Lower leg skin (tissue), 4 donors: Measurements from ENCODE around the gene MIER1. TPM values are rescaled to one million over a fixed set of nuclear protein-coding genes. Genes with fewer than 3 reads are reported as not detected.

Experiments used
- DNase-seq, 2 donors: peaks; one replicate each; pipeline ENCODE4 v3.0.0-alpha.2; 2019; ENCODE audit warnings: low spot score in 2 of 2
- H3K4me3 ChIP-seq: fragments of 200-600 bp; sonication (generic); 2 replicates; pipeline ENCODE4 v1.5.1; 2017; ENCODE audit warnings: mild to moderate bottlenecking, low read depth; ENCODE audit not compliant: poor library complexity, severe bottlenecking
- POLR2A ChIP-seq, 2 donors: fragments of 450-650 bp; IDR thresholded peaks; one replicate each; pipeline ENCODE4 v1.6.1; 2016 to 2017; ENCODE audit warnings: antibody characterized with exemption in 2 of 2, mild to moderate bottlenecking in 1 of 2, moderate library complexity in 1 of 2
- WGBS, 2 donors: methylation state at CpG; one replicate each; pipeline ENCODE4 v1.1.5; 2018; 5-methylcytosine and 5-hydroxymethylcytosine counted together
- intact Hi-C: fragments of 100-400 bp; cut with DNase I; formaldehyde crosslinking; loops from one replicate; pipeline ENCODE4 v1.15.0; 2023; ENCODE audit warnings: low total_unique reads
- total RNA-seq, 4 donors: library from RNA; depleted of rRNA; stranded (reverse); fragments of >200 nt; gene quantifications; one replicate each; pipeline ENCODE4 v1.1.0, GENCODE V29; 2016
- TF ChIP-seq, protein P1 (sequence below), 3 donors: fragments of 450-650 bp; IDR thresholded peaks; one replicate each; pipeline ENCODE4 v1.5.1; 2016; ENCODE audit warnings: antibody characterized with exemption in 3 of 3, mild to moderate bottlenecking in 3 of 3, moderate library complexity in 2 of 3

The MIER1 gene
- total RNA-seq, 4 donors from 2014 or later: 17.0 to 26.5 (median 21.0) TPM

DNA sequence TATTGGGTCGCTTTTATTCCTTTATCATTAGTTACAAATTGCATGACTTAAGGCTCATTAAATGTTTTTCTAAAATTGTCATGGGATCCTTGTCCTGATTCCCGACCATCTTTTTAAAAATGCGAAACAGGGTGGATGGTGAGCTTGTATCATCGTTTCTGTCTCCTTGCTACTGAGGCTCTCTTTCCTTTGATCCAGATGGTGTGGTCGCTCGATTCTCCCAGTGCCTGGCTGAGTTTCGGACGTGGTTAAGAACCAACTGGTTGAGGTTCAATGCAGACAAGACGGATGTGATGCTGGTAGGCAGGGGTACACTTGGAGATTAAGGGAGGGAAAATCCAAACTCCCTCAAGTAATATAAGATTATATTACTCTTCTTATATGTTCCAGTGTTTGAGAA lies 1.2 kb downstream of the MIER1 start:
- H3K4me3 ChIP-seq: peak overlapping the region; percentile 47
- TF ChIP-seq, protein P1, sequence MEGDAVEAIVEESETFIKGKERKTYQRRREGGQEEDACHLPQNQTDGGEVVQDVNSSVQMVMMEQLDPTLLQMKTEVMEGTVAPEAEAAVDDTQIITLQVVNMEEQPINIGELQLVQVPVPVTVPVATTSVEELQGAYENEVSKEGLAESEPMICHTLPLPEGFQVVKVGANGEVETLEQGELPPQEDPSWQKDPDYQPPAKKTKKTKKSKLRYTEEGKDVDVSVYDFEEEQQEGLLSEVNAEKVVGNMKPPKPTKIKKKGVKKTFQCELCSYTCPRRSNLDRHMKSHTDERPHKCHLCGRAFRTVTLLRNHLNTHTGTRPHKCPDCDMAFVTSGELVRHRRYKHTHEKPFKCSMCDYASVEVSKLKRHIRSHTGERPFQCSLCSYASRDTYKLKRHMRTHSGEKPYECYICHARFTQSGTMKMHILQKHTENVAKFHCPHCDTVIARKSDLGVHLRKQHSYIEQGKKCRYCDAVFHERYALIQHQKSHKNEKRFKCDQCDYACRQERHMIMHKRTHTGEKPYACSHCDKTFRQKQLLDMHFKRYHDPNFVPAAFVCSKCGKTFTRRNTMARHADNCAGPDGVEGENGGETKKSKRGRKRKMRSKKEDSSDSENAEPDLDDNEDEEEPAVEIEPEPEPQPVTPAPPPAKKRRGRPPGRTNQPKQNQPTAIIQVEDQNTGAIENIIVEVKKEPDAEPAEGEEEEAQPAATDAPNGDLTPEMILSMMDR (IDR thresholded peaks at IDR 0.05): no peak
- no peak for TF ChIP-seq POLR2A (IDR thresholded peaks at IDR 0.05)
- intact Hi-C loops: no loop called here
- no peak for DNase-seq
- WGBS, 2 donors: 31 to 34% methylated on average over 9 of the region's 9 CpGs

DNA sequence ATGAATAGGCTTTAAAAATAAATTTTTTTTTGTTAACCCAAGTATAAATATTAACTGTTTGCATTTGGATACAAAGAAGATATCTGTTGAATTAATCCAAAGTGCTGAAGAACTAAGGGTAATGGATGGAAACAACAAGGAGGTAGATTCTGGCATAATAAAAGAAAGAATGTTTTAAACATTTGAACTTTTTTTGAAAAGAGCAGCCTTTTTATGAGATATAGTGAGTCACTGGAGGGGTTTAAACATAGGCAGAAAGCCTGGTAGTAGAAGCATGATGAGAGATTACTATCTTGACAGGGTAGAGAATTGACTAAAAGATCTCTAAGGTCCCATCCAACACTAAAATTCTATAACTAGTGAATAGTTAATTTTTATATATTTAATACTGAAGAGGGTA lies 2.7 kb downstream of the MIER1 start:
- TF ChIP-seq POLR2A (IDR thresholded peaks at IDR 0.05): no peak
- TF ChIP-seq, protein P1 (IDR thresholded peaks at IDR 0.05): no peak
- intact Hi-C loops: no loop called here
- DNase-seq: no peak
- H3K4me3 ChIP-seq: no peak overlapping the region

DNA sequence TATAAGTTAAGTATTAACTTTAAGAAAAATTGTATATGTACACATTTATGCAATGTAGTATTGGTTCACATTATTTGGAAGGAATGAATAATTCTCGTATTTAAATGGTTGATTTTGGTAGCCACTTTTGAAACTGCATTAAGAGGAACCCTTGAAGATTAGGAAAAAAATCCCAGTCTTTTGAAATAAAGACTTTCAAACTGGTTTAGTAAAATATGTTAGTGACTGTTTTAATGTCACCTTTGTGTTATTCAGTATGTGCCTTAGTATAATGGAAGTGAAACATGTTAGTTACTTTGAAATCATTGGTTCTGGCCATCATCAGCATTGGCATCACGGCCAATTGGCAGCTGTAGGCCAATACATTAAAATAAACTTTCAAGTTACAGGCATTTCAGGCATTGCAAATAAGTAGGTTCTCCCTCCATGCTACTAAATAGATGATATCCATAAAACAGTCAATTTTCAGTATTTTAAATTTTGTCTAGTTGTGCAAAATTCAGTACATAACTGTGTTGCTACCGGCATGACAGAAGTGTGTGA lies 4.4 kb downstream of the MIER1 start:
- DNase-seq: no peak
- TF ChIP-seq, protein P1 (IDR thresholded peaks at IDR 0.05): no peak
- no peak for TF ChIP-seq POLR2A (IDR thresholded peaks at IDR 0.05)
- 29 to 33% methylated on average over 3 of the region's 3 CpGs for WGBS, 2 donors
- no peak overlapping the region for H3K4me3 ChIP-seq
- intact Hi-C loops: no loop called here

DNA sequence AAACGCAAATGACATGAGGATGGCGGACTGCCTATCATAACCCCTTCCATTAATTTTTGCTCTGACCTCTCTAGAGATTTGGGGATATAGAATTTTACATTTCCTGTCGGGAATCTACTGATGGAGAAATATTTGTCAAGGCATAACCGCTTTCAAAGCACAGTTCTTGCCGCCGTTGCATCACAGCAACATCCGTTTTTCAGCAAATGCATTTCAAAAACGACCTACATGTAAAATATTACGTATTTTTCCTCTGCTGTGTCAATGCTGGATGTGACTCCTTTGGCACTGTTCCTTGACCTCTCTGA lies 4.9 kb downstream of the MIER1 start:
- H3K4me3 ChIP-seq: peak overlapping the region; percentile 91
- 5 to 9% methylated on average over 9 of the region's 9 CpGs for WGBS, 2 donors
- TF ChIP-seq, protein P1 (IDR thresholded peaks at IDR 0.05): no peak
- TF ChIP-seq POLR2A (IDR thresholded peaks at IDR 0.05): no peak
- DNase-seq: no peak
- intact Hi-C loops: no loop called here

DNA sequence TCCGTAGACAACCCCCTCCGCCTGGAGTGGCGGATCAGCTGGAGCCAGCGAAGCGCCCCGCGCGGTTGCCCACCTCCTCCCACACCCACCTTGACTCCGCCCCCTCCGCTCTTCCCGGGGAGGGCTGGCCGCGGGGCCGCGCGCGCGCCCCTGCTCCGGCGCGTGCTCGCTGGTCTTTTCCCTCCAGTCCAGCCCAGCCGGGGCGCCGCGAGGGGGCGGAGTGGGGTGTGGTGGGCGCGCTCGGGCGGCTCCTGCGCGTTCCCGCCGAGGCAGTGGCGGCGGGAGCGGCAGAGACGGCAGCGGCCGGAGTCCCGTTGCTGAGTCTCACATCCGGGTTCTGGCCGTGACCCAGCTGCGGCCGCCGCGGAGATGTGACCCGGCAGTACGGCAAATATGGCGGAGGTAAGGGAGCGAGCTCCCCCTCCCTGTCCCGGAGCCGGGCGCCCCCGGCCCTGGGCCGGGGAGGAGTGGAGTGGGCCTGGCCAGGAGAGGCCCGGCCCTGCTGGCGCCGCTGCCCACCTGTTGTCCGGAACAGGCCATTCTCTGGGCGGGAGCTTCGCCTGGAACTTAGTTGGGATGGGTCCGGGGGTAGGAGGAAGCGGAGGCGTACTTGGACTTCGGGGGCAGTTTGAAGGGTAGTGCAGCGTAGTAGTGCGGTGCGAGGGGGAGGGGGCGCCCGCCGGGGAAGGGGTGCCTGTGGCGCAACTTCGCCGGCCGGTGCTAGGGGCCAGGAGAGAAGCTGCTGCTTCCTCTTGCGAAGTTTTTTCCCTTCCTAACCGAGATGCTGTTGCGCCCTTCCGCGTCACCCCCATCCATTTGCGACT lies 5.4 kb downstream of the MIER1 start:
- TF ChIP-seq, protein P1 (IDR thresholded peaks at IDR 0.05): no peak
- TF ChIP-seq POLR2A (IDR thresholded peaks at IDR 0.05): peak in 1 of 2 donors; percentile 71
- H3K4me3 ChIP-seq: peak overlapping the region; percentile 91
- DNase-seq: peak; percentile 94 to 99
- WGBS, 2 donors: 1% methylated on average over 46 to 49 of the region's 83 CpGs
- intact Hi-C loops: no loop called here

DNA sequence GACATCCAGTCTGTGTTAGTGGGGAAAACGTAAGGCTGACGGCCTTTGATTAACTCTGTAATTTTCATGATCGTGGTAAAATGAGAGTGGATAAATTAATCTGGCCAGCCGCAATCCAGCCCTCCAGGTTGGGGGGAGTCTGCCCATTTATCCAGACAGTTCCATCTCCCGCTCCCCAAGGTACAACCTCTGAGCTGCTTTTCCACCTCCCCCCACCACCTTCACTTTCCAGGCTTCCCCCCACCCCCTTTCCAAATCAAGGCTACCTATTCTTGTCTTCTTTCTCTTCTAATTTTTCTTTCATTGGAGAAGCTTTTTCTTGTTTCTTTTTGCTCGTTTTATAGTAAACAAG lies 6.0 kb downstream of the MIER1 start:
- no peak for TF ChIP-seq POLR2A (IDR thresholded peaks at IDR 0.05)
- TF ChIP-seq, protein P1 (IDR thresholded peaks at IDR 0.05): no peak
- H3K4me3 ChIP-seq: peak overlapping the region; percentile 91
- DNase-seq: no peak
- intact Hi-C loops: no loop called here
- 0 to 1% methylated on average over 6 of the region's 6 CpGs for WGBS, 2 donors
